CD4-positive, alpha-beta T cell treated with Interleukin-6 for 4 hours (primary cell): ENCODE results near the gene TBKBP1.

Experiments used
- DNase-seq: peaks from one replicate; pipeline ENCODE4 v3.0.0-alpha.2; 2020; ENCODE audit warnings: mixed read lengths

Gene TBKBP1

GRCh38 chr17:47716375-47716774 lies 22.4 kb downstream of the TBKBP1 start:
- DNase-seq: no peak

GRCh38 chr17:47717261-47717697 lies 23.3 kb downstream of the TBKBP1 start:
- DNase-seq: peak; percentile 39

- DNase-seq: no peak
Measured at GRCh38 chr17:47717979-47718621, 24.1 kb downstream of the TBKBP1 start.

- DNase-seq: no peak
Measured at GRCh38 chr17:47718634-47719405, 24.9 kb downstream of the TBKBP1 start.

- DNase-seq: peak; percentile 65
Measured at GRCh38 chr17:47719411-47720152, 25.6 kb downstream of the TBKBP1 start.

- no peak for DNase-seq
Measured at GRCh38 chr17:47720196-47720595, 26.2 kb downstream of the TBKBP1 start.

GRCh38 chr17:47720754-47721533 lies 27.0 kb downstream of the TBKBP1 start:
- DNase-seq: peak; percentile 82

GRCh38 chr17:47721725-47722124 lies 27.8 kb downstream of the TBKBP1 start:
- no peak for DNase-seq

- no peak for DNase-seq
Measured at GRCh38 chr17:47724705-47725104, 30.7 kb downstream of the TBKBP1 start.

GRCh38 chr17:47725446-47726111 lies 31.6 kb downstream of the TBKBP1 start:
- DNase-seq: no peak

GRCh38 chr17:47726796-47727703 lies 33.1 kb downstream of the TBKBP1 start:
- DNase-seq: no peak

- no peak for DNase-seq
Measured at GRCh38 chr17:47727704-47728036, 33.7 kb downstream of the TBKBP1 start.

- DNase-seq: no peak
Measured at GRCh38 chr17:47728214-47728877, 34.4 kb downstream of the TBKBP1 start.

GRCh38 chr17:47729476-47729875 lies 35.5 kb downstream of the TBKBP1 start:
- DNase-seq: no peak

- DNase-seq: no peak
Measured at GRCh38 chr17:47730681-47731080, 36.7 kb downstream of the TBKBP1 start.

GRCh38 chr17:47731396-47731795 lies 37.4 kb downstream of the TBKBP1 start:
- no peak for DNase-seq

- no peak for DNase-seq
Measured at GRCh38 chr17:47732399-47733046, 38.6 kb downstream of the TBKBP1 start.

- peak; percentile 94 for DNase-seq
Measured at GRCh38 chr17:47733047-47733673, 39.2 kb downstream of the TBKBP1 start, which contains the start of gene TBX21. TSS of gene TBX21 (plus strand) at chr17:47733236. CDS start at chr17:47733455, 219 bp downstream.

GRCh38 chr17:47733674-47734410 lies 39.9 kb downstream of the TBKBP1 start:
- peak; percentile 33 for DNase-seq
